ENCODE measurements around the gene SPATA16.

Gene SPATA16

DNA sequence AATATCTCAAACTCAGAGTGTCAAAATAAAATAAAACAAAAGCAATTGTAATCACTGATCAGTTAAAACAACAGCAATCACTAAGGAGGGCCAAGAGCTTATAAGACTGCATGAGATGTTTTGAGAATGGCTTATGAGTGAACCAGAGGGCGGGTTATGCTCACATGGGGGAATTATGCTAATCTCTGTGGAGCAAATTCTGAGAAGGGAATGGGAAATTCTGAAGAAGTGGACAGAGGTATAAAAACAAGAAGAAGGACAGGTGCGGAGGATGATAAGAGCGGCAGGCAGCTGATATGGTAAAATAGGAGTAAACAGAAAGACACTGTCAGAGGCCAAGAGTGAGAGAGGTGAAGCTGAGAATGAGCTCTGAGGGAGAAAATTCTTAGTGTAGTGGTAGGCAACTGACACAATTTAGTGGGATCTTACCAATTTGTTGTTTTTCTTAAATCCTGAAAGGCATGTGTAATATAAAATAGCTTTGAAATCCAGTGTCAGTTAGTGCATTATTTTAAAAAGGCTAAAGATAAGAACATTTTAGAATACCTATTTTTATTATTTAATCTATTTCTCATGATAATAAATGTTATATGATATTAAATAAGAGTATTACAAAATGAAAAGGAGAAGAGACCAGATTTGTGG, 133.8 kb downstream of the SPATA16 start:
- TF ChIP-seq, protein P1, sequence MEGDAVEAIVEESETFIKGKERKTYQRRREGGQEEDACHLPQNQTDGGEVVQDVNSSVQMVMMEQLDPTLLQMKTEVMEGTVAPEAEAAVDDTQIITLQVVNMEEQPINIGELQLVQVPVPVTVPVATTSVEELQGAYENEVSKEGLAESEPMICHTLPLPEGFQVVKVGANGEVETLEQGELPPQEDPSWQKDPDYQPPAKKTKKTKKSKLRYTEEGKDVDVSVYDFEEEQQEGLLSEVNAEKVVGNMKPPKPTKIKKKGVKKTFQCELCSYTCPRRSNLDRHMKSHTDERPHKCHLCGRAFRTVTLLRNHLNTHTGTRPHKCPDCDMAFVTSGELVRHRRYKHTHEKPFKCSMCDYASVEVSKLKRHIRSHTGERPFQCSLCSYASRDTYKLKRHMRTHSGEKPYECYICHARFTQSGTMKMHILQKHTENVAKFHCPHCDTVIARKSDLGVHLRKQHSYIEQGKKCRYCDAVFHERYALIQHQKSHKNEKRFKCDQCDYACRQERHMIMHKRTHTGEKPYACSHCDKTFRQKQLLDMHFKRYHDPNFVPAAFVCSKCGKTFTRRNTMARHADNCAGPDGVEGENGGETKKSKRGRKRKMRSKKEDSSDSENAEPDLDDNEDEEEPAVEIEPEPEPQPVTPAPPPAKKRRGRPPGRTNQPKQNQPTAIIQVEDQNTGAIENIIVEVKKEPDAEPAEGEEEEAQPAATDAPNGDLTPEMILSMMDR (IDR thresholded peaks at IDR 0.05; ENCODE audit: low read depth, low read length, poor library complexity, severe bottlenecking): no peak
- no peak for TF ChIP-seq EZH2phosphoT487 (IDR thresholded peaks at IDR 0.05; ENCODE audit: borderline replicate concordance, low read length)
- H3K4me2 ChIP-seq (ENCODE audit: low read length): no peak overlapping the region

GRCh38 chr3:173006006-173006405, 135.0 kb downstream of the SPATA16 start:
- Histone ChIP-seq H3K4me3 (ENCODE audit: low read length) (no peak overlapping the region), H3K4me1 (ENCODE audit: control insufficient read depth, low read length) (no peaks in the 10 kb centered on the region), H3K9me3 (ENCODE audit: control insufficient read depth, insufficient read depth, low read length) (no peaks in the 10 kb centered on the region), H3K27ac (ENCODE audit: low read depth, low read length) (no peak overlapping the region), H3F3A (ENCODE audit: control insufficient read depth, insufficient read depth) (no peaks in the 10 kb centered on the region), H3K79me2 (ENCODE audit: control insufficient read depth, low read length) (no peaks in the 10 kb centered on the region), H3K9me2 (replicated peaks; ENCODE audit: control insufficient read depth, low read length) (no peaks in the 10 kb centered on the region), H3K27me3 (ENCODE audit: control insufficient read depth, low read length) (no peaks in the 10 kb centered on the region), H3K36me3 (ENCODE audit: control insufficient read depth, low read length) (no peaks in the 10 kb centered on the region), H4K20me1 (ENCODE audit: control insufficient read depth, insufficient read depth, low read depth, low read length) (no peaks in the 10 kb centered on the region), H3K4me2 (ENCODE audit: low read length) (no peak overlapping the region)
- no peak for TF ChIP-seq EZH2phosphoT487 (IDR thresholded peaks at IDR 0.05; ENCODE audit: borderline replicate concordance, low read length)
- TF ChIP-seq, protein P1 (IDR thresholded peaks at IDR 0.05; ENCODE audit: low read depth, low read length, poor library complexity, severe bottlenecking): no peak

More for the DNA sequence above, 133.8 kb downstream of the SPATA16 start:
- H4K20me1 ChIP-seq (ENCODE audit: control insufficient read depth, insufficient read depth, low read depth, low read length): no peaks in the 10 kb centered on the region
- no peaks in the 10 kb centered on the region for H3K4me1 ChIP-seq (ENCODE audit: control insufficient read depth, low read length)
- H3K27ac ChIP-seq (ENCODE audit: low read depth, low read length): no peak overlapping the region
- no peaks in the 10 kb centered on the region for H3K79me2 ChIP-seq (ENCODE audit: control insufficient read depth, low read length)
- H3K27me3 ChIP-seq (ENCODE audit: control insufficient read depth, low read length): no peaks in the 10 kb centered on the region
- H3K9me2 ChIP-seq (replicated peaks; ENCODE audit: control insufficient read depth, low read length): no peaks in the 10 kb centered on the region
- no peaks in the 10 kb centered on the region for H3K9me3 ChIP-seq (ENCODE audit: control insufficient read depth, insufficient read depth, low read length)
- H3F3A ChIP-seq (ENCODE audit: control insufficient read depth, insufficient read depth): no peaks in the 10 kb centered on the region
- no peaks in the 10 kb centered on the region for H3K36me3 ChIP-seq (ENCODE audit: control insufficient read depth, low read length)
- H3K4me3 ChIP-seq (ENCODE audit: low read length): no peak overlapping the region

GRCh38 chr3:173004681-173005080, 136.4 kb downstream of the SPATA16 start:
- Histone ChIP-seq H3K27ac (ENCODE audit: low read depth, low read length) (no peak overlapping the region), H3K4me2 (ENCODE audit: low read length) (no peak overlapping the region), H3K79me2 (ENCODE audit: control insufficient read depth, low read length) (no peaks in the 10 kb centered on the region), H3K27me3 (ENCODE audit: control insufficient read depth, low read length) (no peaks in the 10 kb centered on the region), H3K9me2 (replicated peaks; ENCODE audit: control insufficient read depth, low read length) (no peaks in the 10 kb centered on the region), H3K4me3 (ENCODE audit: low read length) (no peak overlapping the region), H3K36me3 (ENCODE audit: control insufficient read depth, low read length) (no peaks in the 10 kb centered on the region), H3K4me1 (ENCODE audit: control insufficient read depth, low read length) (no peaks in the 10 kb centered on the region), H4K20me1 (ENCODE audit: control insufficient read depth, insufficient read depth, low read depth, low read length) (no peaks in the 10 kb centered on the region), H3F3A (ENCODE audit: control insufficient read depth, insufficient read depth) (no peaks in the 10 kb centered on the region), H3K9me3 (ENCODE audit: control insufficient read depth, insufficient read depth, low read length) (no peaks in the 10 kb centered on the region)
- TF ChIP-seq, protein P1 (IDR thresholded peaks at IDR 0.05; ENCODE audit: low read depth, low read length, poor library complexity, severe bottlenecking): no peak
- TF ChIP-seq EZH2phosphoT487 (IDR thresholded peaks at IDR 0.05; ENCODE audit: borderline replicate concordance, low read length): no peak

Measured in DOHH2 (cell line).